HTERT RPE-1 (cell line): ENCODE data around the gene JADE3.

ENCODE experiments used
- in situ Hi-C: fragments of 300-500 bp; cut with MboI; formaldehyde crosslinking; loops from 4 replicates; pipeline ENCODE4 v1.14.3; 2020; ENCODE audit warnings: low sequenced_read_pairs

Gene JADE3

DNA sequence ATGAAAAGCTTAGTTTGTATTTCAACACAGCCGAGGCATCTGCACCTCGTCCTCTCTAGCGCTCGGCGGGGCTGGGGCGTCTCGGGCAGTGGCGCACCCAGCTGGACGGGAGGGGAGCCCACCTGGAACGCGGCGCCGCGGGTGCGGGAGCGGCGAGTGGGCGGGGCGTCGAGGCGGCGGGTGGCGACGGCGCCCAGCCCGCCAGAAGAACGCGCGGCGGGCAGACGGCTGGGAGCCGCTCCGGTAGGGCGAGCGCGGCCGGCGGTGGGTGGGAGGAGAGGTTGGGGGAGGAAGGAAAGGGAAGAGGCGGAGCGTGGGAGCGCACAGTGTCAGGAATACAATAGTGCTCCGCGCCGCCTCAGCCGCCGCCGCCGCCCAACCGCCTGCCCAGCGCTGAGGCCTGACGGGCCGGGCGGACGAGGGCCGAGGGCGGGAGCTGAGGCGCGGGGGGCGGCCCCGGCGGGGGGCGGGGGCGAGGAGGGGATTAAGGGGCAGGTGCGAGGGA lies at the start of gene JADE3:
TSS of gene JADE3 (plus strand) at position 324 of the 505 bp plus-strand sequence. CDS start 72,474 bp downstream, outside the sequence.
- in situ Hi-C loops: no loop called here

GRCh38 chrX:46863072-46863471 lies 49.1 kb upstream of the JADE3 start:
- in situ Hi-C loops: no loop called here

DNA sequence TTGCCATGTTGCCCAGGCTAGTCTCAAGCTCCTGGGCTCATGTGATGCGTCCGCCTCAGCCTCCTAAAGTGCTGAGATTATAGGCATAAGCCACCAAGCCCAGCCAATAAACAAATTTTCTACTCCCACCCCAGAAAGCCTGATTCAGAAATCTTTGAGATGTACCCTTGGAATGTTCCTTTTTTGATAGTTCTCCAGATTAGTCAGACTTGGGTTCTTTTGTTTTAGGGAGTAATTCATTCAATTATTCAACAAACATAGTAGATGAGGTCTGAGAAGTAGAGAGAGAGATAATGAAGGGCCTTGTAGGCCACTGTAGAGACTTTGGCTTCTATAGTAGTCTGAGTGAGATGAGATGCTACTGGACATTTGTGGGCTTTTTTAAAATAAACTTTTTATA lies 47.6 kb upstream of the JADE3 start:
- in situ Hi-C loops: no loop called here

DNA sequence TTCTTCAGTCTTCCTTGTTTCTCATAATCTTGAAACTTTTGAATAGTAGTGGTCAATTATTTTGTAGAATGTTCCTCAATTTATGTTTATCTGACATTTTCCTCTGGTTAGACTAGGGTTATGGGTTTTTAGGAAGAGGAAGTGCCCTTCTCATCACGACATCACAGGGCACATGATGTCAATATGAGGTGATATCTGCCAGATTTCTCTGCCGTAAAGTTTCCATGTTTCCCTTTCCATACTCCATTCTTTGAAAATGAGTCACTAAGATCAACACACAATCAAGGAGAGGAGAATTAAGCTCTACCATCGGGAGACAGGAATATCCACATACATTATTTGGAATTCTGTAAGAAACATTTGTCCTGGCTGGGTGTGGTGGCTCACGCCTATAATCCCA lies 46.9 kb upstream of the JADE3 start:
- in situ Hi-C loops: no loop called here

- in situ Hi-C loops: no loop called here
These were observed 45.5 kb upstream of the JADE3 start for GRCh38 chrX:46866726-46867125.

DNA sequence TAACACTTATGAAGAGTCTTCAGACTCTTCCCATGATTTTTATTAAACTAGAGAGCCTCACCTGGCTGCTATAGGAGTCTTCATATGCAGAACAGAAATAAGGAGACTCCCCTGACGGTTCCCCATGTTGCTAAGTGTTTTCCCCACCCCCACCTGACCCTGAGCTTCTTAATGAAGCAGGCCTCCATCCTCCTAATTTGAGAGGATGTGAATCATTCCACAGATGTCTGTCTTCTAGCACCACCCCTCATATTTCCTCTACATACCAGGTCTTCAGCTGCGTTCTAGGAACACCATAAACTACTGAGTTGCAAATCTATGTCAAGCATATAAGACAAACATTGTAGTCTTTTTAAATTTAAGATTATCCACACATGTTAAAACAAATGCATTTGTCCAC lies 38.5 kb upstream of the JADE3 start:
- in situ Hi-C loops: no loop called here

DNA sequence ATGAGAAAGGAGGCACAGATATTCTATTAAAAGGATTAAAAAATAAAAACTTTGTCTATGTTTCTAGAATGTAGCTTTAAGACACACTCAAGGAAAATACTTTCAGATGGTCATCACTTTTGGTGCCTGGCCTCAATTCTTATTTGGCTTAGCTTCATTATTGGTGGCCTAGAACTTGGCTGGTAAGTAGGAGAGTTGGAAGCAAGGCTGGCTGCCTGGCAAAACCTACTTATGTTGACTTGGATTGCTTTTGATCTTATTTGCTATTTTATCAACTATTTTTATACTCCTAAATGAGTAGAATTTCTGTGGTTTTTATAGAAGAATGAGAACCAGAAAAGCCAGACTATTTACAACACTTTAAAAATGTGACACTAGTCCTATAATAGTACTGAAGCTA lies 35.3 kb upstream of the JADE3 start:
- in situ Hi-C loops: no loop called here

- in situ Hi-C loops: no loop called here
These were observed 30.0 kb upstream of the JADE3 start for GRCh38 chrX:46882266-46882665.

DNA sequence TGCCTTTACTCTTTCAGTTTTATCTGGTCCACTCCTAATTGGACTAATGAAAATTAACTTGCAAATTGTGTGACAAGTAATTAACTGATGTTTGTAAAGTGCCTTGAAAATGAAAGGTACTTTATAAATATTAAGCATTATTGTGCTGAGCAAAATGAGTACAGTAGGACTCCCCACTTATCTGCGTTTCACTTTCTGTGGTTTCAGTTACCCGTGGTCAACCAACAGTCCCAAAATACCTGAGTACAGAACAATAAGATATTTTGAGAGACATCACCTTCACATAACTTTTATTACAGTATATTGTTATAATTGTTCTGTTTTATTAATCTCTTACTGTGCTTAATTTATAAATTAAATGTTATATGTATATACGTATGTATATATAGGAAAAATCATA lies 27.4 kb upstream of the JADE3 start:
- in situ Hi-C loops: no loop called here

- in situ Hi-C loops: no loop called here
These were observed 14.0 kb upstream of the JADE3 start for GRCh38 chrX:46898207-46898606.

DNA sequence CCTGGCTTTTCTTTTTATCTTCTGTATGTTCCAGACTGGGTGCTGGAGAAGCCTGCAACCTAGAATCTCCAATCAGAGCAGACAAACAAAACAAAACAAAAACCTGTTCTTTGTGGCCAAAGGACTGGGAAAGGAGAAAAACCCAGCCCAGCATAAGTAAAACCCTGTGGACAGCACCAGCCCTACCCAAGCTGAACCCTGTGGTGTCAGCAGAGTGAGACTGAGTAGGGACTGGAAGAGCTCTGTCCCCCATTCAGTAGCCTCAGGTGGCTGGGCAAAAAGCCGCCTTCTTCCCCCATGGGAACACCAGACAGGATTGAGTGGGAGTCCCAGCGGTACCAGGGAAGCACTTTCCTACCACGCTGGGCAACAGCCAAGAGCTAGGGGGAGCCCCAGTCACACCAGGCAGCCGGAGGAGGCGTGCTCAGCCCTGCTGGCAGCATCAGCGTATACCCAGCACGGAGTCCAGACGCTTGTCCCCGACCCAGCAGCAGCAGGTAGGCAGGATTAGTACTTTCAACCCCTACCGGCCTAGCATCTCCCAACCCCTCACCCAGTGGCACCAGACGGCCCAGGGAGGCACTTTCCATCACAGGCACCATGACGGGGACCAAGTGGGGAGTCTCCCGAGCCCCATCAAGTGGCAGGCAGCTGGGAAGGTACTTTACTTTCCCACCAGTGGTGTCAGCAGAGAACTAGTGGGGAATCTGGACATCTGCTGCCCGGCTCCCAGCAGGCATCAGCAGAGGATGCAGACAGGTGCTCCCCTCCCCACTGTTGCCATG lies 8.6 kb upstream of the JADE3 start:
- in situ Hi-C loops: no loop called here

- in situ Hi-C loops: no loop called here
These were observed 7.6 kb upstream of the JADE3 start for GRCh38 chrX:46904626-46905025.

DNA sequence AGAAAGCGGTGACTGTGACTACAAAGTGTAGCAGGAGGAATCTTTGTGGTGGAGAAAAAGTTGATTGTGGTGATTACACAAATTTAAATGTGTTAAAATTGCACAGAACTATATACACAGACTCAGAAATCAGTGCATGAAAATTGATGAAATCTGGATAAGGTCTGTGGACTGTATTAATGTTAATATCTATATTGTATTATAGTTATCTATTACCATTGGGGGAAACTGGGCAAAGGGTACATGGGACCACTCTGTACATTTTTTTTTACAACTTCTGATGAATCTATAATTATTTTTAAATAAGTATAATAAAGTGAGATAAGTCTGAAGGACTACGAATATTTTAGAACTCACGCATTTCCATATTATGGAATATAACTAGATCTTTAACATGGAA lies 1.8 kb upstream of the JADE3 start:
- in situ Hi-C loops: no loop called here

DNA sequence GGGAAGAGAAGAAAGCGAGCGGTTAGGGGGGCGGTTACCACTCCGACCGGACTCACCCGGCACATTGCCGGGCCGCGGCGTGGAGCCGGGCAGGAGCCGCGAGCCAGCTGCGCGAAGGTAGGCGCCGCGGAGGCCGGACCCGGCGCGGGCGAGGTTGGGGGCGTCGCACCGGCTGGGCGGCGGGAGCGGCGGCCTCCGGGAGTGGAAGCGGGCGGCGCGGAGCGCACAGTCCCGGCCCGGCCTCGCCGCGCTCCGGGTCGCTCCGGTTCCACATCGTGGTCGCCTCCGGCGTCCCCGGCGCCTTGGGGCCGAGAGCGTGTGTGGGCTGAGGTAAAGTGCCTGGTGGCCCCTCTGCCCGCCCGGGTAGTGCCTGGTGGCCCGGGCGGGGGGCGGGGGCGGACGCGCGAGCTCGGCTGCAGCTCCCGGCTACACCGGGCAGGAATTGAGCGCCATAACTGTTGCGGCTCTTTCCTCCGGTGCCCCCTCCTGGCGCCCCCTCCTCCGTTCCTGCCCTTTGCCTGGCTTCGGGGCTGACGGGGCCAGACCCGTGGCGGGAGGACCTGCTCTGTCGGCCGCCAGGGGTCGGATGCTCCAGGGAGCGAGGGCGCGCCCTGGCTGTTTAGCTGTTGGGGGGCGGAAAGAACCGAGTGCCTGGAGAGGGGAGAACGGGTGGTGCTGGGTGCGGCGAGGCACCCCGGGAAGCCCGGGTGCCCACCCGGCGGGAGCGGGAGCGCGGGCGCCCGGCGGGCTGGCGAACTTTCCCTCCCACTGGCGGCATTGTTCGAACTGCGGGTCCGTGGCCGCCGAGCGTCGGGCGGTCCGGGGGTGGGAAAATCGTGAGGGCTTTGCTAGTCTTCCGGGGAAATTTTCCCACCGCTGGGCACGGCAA lies 626 bp downstream of the JADE3 start:
- in situ Hi-C loops: no loop called here

GRCh38 chrX:46913667-46914066 lies 1.4 kb downstream of the JADE3 start:
- in situ Hi-C loops: no loop called here

GRCh38 chrX:46916273-46916672 lies 4.1 kb downstream of the JADE3 start:
- in situ Hi-C loops: no loop called here

- in situ Hi-C loops: no loop called here
These were observed 5.4 kb downstream of the JADE3 start for GRCh38 chrX:46917622-46918021.

DNA sequence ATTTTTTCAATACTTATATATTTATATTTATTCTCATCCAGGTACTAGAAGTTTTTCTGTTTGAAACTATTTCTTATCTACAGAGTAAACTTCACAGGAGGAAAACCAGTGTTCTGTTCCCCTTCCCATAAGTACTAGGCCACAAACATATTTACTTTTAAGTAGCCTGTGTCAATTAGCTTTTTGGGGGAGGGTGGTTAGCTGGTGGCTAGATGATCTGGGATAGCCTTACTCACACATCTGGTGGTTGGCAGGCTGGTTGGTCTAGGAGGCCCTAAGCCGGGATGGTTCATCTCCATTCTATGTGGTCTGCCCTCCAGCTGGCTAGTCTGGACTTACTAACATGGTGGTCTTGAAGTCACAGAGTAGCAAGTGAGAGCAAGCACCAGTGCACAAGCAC lies 6.2 kb downstream of the JADE3 start:
- in situ Hi-C loops: no loop called here

- in situ Hi-C loops: no loop called here
These were observed 8.0 kb downstream of the JADE3 start for GRCh38 chrX:46920235-46920634.

GRCh38 chrX:46922611-46923010 lies 10.4 kb downstream of the JADE3 start:
- in situ Hi-C loops: no loop called here

DNA sequence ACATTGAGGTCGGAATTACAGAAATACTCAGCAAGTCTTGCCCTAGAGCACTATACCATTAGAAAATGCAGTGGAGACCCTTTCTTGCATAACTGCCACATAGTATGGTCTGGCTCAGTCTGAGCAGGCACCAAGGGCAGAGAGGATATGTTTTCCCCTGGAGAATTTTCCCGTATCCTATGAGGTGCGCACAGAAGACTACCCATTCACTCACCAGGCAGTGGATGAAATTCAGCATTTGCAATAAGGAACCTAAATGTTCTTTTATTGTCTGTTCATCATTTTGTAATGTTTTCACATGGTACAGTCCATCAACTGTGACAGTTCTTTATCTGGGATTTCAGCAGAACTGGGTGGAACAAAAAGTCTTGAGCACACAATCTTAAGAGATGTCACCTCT lies 15.5 kb downstream of the JADE3 start:
- in situ Hi-C loops: no loop called here
